ENCODE data around the gene ADAMTS6. TPM values are rescaled to one million over a fixed set of nuclear protein-coding genes. Genes with fewer than 3 reads are reported as not detected.

Gene ADAMTS6
- total and polyA plus RNA-seq, 2 experiments from 2014 or later: 0.78 to 2.0 TPM

DNA sequence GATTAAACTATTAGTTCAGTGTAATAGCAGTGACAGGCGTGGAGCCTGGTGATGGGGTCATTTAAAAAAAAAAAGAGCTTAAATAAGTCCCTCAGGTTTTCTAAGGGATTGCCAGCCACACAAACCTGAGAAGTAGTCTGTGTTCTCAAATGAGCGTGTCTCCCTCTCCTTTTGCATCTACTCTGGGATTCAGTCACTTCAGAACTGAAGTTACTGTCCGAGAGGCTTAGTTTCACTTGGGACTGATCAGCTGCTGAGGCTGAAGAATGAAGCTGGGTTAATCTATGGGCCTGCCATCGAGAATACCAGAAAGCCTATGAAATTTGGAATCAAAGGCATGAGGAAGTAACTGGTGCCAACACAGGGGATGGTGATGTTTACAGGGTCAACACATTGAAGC lies 310.1 kb downstream of the ADAMTS6 start:
- ATAC-seq (no peak), DNase-seq (ENCODE audit: low spot score) (no peak)
- Histone ChIP-seq H3K4me3 (no peak overlapping the region), H3K4me1 (ENCODE audit: insufficient read depth) (no peaks in the 10 kb centered on the region), H3K36me3 (ENCODE audit: insufficient read depth) (no peaks in the 10 kb centered on the region), H2AFZ (no peak overlapping the region), H3K79me2 (replicated peaks; ENCODE audit: insufficient read depth) (no peaks in the 10 kb centered on the region), H4K20me1 (replicated peaks; ENCODE audit: insufficient read depth) (no peaks in the 10 kb centered on the region), H3K27me3 (ENCODE audit: insufficient read depth) (no peaks in the 10 kb centered on the region), H3K4me2 (no peak overlapping the region), H3K27ac (ENCODE audit: low read depth) (no peak overlapping the region), H3K9me2 (ENCODE audit: insufficient read depth) (no peaks in the 10 kb centered on the region), H3F3A (replicated peaks; ENCODE audit: low read depth) (no peaks in the 10 kb centered on the region)
- Mint-ChIP-seq H3K4me1 (no peaks in the 10 kb centered on the region), H3K27ac (no peak overlapping the region), H3K4me3 (no peak overlapping the region), H3K36me3 (ENCODE audit: low read depth) (peaks cover 12% of the 10 kb centered on the region; the same call in 2 of the 3 replicates), H3K27me3 (ENCODE audit: insufficient read depth, low read depth, poor library complexity) (no peaks in the 10 kb centered on the region), H3K9me3 (peaks cover 9% of the 10 kb centered on the region; the same call in 1 of the 3 replicates)
- TF ChIP-seq, protein P1, sequence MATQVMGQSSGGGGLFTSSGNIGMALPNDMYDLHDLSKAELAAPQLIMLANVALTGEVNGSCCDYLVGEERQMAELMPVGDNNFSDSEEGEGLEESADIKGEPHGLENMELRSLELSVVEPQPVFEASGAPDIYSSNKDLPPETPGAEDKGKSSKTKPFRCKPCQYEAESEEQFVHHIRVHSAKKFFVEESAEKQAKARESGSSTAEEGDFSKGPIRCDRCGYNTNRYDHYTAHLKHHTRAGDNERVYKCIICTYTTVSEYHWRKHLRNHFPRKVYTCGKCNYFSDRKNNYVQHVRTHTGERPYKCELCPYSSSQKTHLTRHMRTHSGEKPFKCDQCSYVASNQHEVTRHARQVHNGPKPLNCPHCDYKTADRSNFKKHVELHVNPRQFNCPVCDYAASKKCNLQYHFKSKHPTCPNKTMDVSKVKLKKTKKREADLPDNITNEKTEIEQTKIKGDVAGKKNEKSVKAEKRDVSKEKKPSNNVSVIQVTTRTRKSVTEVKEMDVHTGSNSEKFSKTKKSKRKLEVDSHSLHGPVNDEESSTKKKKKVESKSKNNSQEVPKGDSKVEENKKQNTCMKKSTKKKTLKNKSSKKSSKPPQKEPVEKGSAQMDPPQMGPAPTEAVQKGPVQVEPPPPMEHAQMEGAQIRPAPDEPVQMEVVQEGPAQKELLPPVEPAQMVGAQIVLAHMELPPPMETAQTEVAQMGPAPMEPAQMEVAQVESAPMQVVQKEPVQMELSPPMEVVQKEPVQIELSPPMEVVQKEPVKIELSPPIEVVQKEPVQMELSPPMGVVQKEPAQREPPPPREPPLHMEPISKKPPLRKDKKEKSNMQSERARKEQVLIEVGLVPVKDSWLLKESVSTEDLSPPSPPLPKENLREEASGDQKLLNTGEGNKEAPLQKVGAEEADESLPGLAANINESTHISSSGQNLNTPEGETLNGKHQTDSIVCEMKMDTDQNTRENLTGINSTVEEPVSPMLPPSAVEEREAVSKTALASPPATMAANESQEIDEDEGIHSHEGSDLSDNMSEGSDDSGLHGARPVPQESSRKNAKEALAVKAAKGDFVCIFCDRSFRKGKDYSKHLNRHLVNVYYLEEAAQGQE (IDR thresholded peaks at IDR 0.05; ENCODE audit: unreplicated experiment): no peak
- TF ChIP-seq NANOG (IDR thresholded peaks at IDR 0.05; ENCODE audit: borderline replicate concordance): no peak

DNA sequence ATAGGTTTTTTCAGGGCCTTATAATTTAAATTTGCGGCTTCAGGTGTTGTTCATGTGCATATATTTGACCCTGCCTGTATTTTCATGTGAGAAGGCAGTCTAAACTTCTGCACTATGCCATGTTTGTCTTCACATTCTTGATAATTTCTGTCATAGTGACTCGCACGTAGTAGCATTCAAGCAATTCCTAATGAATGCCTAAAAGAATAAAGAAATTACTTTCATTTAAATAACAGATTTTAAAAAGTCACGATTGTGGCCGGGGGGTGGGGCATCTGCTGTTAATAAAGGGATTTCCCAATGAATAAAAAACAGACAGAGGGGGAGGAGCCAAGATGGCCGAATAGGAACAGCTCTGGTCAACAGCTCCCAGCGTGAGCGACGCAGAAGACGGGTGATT lies 318.0 kb downstream of the ADAMTS6 start:
- Histone ChIP-seq H3K9me2 (ENCODE audit: insufficient read depth) (no peaks in the 10 kb centered on the region), H3K27me3 (ENCODE audit: insufficient read depth) (no peaks in the 10 kb centered on the region), H3K27ac (ENCODE audit: low read depth) (no peak overlapping the region), H2AFZ (no peak overlapping the region), H3K36me3 (ENCODE audit: insufficient read depth) (0 out of 2 replicates have a peak, but pooled peaks cover 10% of the 10 kb centered on the region), H4K20me1 (replicated peaks; ENCODE audit: insufficient read depth) (no peaks in the 10 kb centered on the region), H3K4me2 (no peak overlapping the region), H3F3A (replicated peaks; ENCODE audit: low read depth) (no peaks in the 10 kb centered on the region), H3K4me3 (no peak overlapping the region), H3K4me1 (ENCODE audit: insufficient read depth) (no peaks in the 10 kb centered on the region), H3K79me2 (replicated peaks; ENCODE audit: insufficient read depth) (no peaks in the 10 kb centered on the region)
- no peak overlapping the region for H3K4me3 Mint-ChIP-seq
- ATAC-seq (no peak), DNase-seq (ENCODE audit: low spot score) (no peak)
- peaks cover 20% of the 10 kb centered on the region; the same call in 2 of the 3 replicates for H3K36me3 Mint-ChIP-seq (ENCODE audit: low read depth)
- peaks cover 22% of the 10 kb centered on the region for H3K9me3 Mint-ChIP-seq
- peaks cover 6% of the 10 kb centered on the region for H3K27me3 Mint-ChIP-seq (ENCODE audit: insufficient read depth, low read depth, poor library complexity)
- H3K27ac Mint-ChIP-seq: no peak overlapping the region
- H3K4me1 Mint-ChIP-seq: no peaks in the 10 kb centered on the region
- TF ChIP-seq ZNF114 (CRISPR knock-in tag; IDR thresholded peaks at IDR 0.05) (no peak), NANOG (IDR thresholded peaks at IDR 0.05; ENCODE audit: borderline replicate concordance) (no peak), EZH2phosphoT487 (IDR thresholded peaks at IDR 0.05; ENCODE audit: unreplicated experiment) (no peak), ZNF331 (CRISPR knock-in tag; IDR thresholded peaks at IDR 0.05; ENCODE audit: low read depth) (no peak), EZH2 (IDR thresholded peaks at IDR 0.05; ENCODE audit: low read depth, unreplicated experiment) (no peak), STAT1 (IDR thresholded peaks at IDR 0.05; ENCODE audit: unreplicated experiment) (no peak), JUNB (IDR thresholded peaks at IDR 0.05; ENCODE audit: unreplicated experiment) (no peak), CREB1 (CRISPR knock-in tag; IDR thresholded peaks at IDR 0.05; ENCODE audit: low read depth) (no peak), POLR2AphosphoS5 (IDR thresholded peaks at IDR 0.05; ENCODE audit: low read depth) (no peak)
- TF ChIP-seq, protein P2, sequence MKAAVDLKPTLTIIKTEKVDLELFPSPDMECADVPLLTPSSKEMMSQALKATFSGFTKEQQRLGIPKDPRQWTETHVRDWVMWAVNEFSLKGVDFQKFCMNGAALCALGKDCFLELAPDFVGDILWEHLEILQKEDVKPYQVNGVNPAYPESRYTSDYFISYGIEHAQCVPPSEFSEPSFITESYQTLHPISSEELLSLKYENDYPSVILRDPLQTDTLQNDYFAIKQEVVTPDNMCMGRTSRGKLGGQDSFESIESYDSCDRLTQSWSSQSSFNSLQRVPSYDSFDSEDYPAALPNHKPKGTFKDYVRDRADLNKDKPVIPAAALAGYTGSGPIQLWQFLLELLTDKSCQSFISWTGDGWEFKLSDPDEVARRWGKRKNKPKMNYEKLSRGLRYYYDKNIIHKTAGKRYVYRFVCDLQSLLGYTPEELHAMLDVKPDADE (IDR thresholded peaks at IDR 0.05): no peak
- TF ChIP-seq, protein P1 (IDR thresholded peaks at IDR 0.05; ENCODE audit: unreplicated experiment): no peak
- TF ChIP-seq, protein P3, sequence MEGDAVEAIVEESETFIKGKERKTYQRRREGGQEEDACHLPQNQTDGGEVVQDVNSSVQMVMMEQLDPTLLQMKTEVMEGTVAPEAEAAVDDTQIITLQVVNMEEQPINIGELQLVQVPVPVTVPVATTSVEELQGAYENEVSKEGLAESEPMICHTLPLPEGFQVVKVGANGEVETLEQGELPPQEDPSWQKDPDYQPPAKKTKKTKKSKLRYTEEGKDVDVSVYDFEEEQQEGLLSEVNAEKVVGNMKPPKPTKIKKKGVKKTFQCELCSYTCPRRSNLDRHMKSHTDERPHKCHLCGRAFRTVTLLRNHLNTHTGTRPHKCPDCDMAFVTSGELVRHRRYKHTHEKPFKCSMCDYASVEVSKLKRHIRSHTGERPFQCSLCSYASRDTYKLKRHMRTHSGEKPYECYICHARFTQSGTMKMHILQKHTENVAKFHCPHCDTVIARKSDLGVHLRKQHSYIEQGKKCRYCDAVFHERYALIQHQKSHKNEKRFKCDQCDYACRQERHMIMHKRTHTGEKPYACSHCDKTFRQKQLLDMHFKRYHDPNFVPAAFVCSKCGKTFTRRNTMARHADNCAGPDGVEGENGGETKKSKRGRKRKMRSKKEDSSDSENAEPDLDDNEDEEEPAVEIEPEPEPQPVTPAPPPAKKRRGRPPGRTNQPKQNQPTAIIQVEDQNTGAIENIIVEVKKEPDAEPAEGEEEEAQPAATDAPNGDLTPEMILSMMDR (conservative IDR thresholded peaks at IDR 0.05; ENCODE audit: low read depth in 2 of 2): no peak

Data from GM23338 (cell line).